Left ventricle myocardium inferior (tissue), 1 donor: ENCODE measurements around the gene NEU3. TPM values are rescaled to one million over a fixed set of nuclear protein-coding genes. Genes with fewer than 3 reads are reported as not detected.

ENCODE experiments used
- DNase-seq: peaks from one replicate; pipeline ENCODE4 v3.0.0-alpha.2; 2020
- H3K27ac ChIP-seq: fragments of 200-600 bp; replicated peaks from 2 replicates; pipeline ENCODE4 v1.8.0; 2021
- H3K27me3 ChIP-seq: fragments of 200-600 bp; 2 replicates; pipeline ENCODE4 v1.8.0; 2021; ENCODE audit warnings: low read depth
- H3K36me3 ChIP-seq: fragments of 200-600 bp; 2 replicates; pipeline ENCODE4 v1.8.0; 2021
- H3K4me1 ChIP-seq: fragments of 200-600 bp; 2 replicates; pipeline ENCODE4 v1.8.0; 2021
- H3K4me3 ChIP-seq: fragments of 200-600 bp; 2 replicates; pipeline ENCODE4 v1.8.0; 2021; ENCODE audit warnings: mild to moderate bottlenecking, moderate library complexity
- H3K9me3 ChIP-seq: fragments of 200-600 bp; replicated peaks from 2 replicates; pipeline ENCODE4 v1.8.0; 2021
- intact Hi-C: fragments of 100-400 bp; cut with micrococcal nuclease; formaldehyde crosslinking; loops from one replicate; pipeline ENCODE4 v1.11.0; 2022
- total RNA-seq: library from RNA; stranded (reverse); fragmentation: NEBNext Ultra II Directional; extraction: Animal tissue kit (Norgen Biotek cat#: 25700); gene quantifications from one replicate; pipeline ENCODE4 v1.2.1, GENCODE V29; 2021
- TF ChIP-seq, protein P1 (sequence below): fragments of 200-600 bp; IDR thresholded peaks from 2 replicates; pipeline ENCODE4 v1.8.0; 2021; ENCODE audit warnings: antibody characterized with exemption, mild to moderate bottlenecking, borderline replicate concordance
- donor health status: DM: no; HTN: yes; CAD: no; lungs with severe emphysema.

Gene NEU3
- total RNA-seq, 1 donor from 2014 or later: 9.9 TPM

DNA sequence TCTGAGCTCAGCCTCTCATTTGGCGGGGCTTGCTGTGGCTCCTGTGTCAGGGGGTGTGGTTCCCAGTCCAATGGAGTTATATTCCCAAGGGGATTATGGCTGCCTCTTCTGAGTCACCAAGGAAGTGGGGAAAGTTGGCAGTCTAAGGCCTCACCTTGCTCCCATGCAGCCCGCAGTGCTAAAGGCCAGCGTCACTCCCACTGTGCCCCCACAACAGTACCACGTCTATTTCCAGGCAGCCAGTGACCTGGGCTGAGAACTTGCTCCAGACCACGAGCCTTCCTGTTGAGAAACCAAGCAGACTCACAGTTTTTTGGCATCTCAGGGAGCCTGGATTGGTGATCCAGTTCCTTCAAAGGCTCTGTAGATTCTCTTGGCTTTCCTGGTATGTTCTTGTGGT, 62.3 kb downstream of the NEU3 start:
- intact Hi-C loops: no loop called here
- Histone ChIP-seq H3K4me1 (no peaks in the 10 kb centered on the region), H3K27ac (no peak overlapping the region), H3K9me3 (peaks cover 31% of the 10 kb centered on the region), H3K36me3 (no peaks in the 10 kb centered on the region), H3K27me3 (no peaks in the 10 kb centered on the region), H3K4me3 (no peak overlapping the region)
- DNase-seq: no peak
- TF ChIP-seq, protein P1, sequence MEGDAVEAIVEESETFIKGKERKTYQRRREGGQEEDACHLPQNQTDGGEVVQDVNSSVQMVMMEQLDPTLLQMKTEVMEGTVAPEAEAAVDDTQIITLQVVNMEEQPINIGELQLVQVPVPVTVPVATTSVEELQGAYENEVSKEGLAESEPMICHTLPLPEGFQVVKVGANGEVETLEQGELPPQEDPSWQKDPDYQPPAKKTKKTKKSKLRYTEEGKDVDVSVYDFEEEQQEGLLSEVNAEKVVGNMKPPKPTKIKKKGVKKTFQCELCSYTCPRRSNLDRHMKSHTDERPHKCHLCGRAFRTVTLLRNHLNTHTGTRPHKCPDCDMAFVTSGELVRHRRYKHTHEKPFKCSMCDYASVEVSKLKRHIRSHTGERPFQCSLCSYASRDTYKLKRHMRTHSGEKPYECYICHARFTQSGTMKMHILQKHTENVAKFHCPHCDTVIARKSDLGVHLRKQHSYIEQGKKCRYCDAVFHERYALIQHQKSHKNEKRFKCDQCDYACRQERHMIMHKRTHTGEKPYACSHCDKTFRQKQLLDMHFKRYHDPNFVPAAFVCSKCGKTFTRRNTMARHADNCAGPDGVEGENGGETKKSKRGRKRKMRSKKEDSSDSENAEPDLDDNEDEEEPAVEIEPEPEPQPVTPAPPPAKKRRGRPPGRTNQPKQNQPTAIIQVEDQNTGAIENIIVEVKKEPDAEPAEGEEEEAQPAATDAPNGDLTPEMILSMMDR: no peak

DNA sequence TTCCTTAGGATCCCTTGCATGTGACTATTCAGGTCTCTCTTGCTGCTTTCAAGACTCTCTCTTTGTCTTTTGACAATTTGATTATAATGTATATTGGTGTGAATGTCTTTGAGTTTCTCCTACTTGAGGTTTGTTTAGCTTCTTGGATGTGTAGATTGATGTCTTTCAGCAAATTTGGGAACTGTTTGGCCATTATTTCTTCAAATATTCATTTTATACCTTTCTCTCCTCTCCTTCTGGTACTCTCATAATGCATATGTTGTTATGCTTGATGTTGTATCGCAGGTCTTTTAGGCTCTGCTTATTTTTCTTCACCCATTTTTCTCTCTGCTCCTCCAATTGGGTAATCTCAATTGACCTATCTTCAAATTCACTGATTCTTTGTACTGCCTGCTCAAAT, 63.7 kb downstream of the NEU3 start:
- H3K27ac ChIP-seq: no peak overlapping the region
- DNase-seq: no peak
- intact Hi-C loops: no loop called here

DNA sequence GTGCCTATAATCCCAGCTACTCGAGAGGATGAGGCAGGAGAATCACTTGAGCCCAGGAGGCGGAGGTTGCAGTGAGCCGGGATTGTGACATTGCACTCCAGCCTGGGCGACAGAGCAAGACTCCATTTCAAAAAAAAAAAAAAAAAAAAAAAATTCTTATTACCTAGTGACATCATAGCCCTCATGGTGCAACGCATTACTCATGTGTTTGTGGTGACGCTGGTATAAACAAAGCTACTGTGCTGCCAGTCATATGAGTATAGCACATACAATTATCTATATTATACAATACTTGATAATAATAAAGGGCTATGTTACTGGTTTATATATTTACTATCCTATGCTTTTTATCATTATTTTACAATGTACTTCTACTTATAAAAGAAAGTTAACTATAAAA, 66.8 kb downstream of the NEU3 start:
- H3K27ac ChIP-seq: no peak overlapping the region
- TF ChIP-seq, protein P1: no peak
- H3K27me3 ChIP-seq: peaks cover 4% of the 10 kb centered on the region
- H3K36me3 ChIP-seq: no peaks in the 10 kb centered on the region
- H3K9me3 ChIP-seq: peaks cover 28% of the 10 kb centered on the region
- no peaks in the 10 kb centered on the region for H3K4me1 ChIP-seq
- H3K4me3 ChIP-seq: no peak overlapping the region
- intact Hi-C loops: no loop called here
- DNase-seq: no peak

More for the DNA sequence above, 63.7 kb downstream of the NEU3 start:
- no peak overlapping the region for H3K4me3 ChIP-seq
- H3K36me3 ChIP-seq: no peaks in the 10 kb centered on the region
- TF ChIP-seq, protein P1: no peak
- peaks cover 31% of the 10 kb centered on the region for H3K9me3 ChIP-seq
- H3K4me1 ChIP-seq: no peaks in the 10 kb centered on the region
- H3K27me3 ChIP-seq: no peaks in the 10 kb centered on the region

DNA sequence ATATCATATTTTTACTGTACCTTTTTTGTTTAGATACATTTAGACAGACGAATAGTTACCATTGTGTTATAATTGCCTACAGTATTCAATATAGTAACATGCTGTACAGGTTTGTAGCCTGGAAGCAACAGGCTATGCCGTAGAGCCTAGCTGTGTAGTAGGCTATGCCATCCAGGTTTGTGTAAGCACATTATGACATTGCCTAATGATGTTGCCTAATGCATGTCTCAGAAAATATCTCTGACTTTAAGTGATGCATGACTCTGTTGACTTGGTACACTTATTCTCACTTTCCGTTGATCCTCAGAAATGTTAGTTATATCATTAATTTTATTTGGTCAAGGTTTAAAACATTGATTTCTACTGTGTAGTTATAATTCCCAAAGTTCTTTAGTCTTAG, 68.1 kb downstream of the NEU3 start:
- intact Hi-C loops: no loop called here
- Histone ChIP-seq H3K27me3 (peaks cover 9% of the 10 kb centered on the region), H3K9me3 (peaks cover 21% of the 10 kb centered on the region), H3K4me3 (no peak overlapping the region), H3K4me1 (no peaks in the 10 kb centered on the region), H3K36me3 (no peaks in the 10 kb centered on the region), H3K27ac (no peak overlapping the region)
- TF ChIP-seq, protein P1: no peak
- DNase-seq: no peak

DNA sequence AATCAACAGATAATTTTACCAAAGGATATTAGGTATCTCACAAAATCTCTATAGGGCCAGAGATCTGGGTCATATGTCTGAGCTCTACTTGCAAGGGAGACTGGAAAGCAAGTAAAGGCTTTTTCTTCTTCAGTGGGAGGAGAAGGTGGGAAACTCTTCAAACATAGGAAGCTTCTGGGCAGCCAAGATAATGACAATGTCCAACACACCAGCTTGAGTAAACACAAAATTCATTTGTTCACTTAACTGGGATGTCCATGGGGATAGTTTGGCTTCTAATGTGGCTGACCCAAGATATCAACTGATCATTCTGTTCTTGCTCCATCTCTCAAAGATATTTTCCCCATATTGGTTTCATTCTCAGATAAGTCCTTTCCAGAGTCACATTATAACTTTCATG, 70.6 kb downstream of the NEU3 start:
- no peak for DNase-seq
- H3K9me3 ChIP-seq: no peaks in the 10 kb centered on the region
- no peak overlapping the region for H3K4me3 ChIP-seq
- TF ChIP-seq, protein P1: no peak
- intact Hi-C loops: no loop called here
- H3K4me1 ChIP-seq: no peaks in the 10 kb centered on the region
- H3K27me3 ChIP-seq: peaks cover 12% of the 10 kb centered on the region
- H3K27ac ChIP-seq: no peak overlapping the region
- H3K36me3 ChIP-seq: no peaks in the 10 kb centered on the region
